HepG2 (cell line): ENCODE results near the gene POLG2. TPM values are rescaled to one million over a fixed set of nuclear protein-coding genes. Genes with fewer than 3 reads are reported as not detected.

Experiments used
- BCL6 ChIP-seq: IDR thresholded peaks from 2 replicates; pipeline ENCODE4 v1.6.1; 2016; ENCODE audit warnings: missing genetic modification reagents, missing compliant biosample characterization
- FIP1L1 ChIP-seq: fragments of 200-400 bp; formaldehyde crosslinking; IDR thresholded peaks from 2 replicates; pipeline ENCODE4 v1.6.1; 2018; ENCODE audit warnings: low read depth, mild to moderate bottlenecking, low read length, moderate library complexity, borderline replicate concordance; ENCODE audit not compliant: insufficient read depth
- GABPA ChIP-seq, 2 experiments: IDR thresholded peaks; 2 replicates each; pipeline ENCODE4 v1.6.1; 2011 to 2016; ENCODE audit warnings: low read depth in 2 of 2, low read length in 1 of 2, missing biosample characterization in 1 of 2, missing genetic modification characterization in 1 of 2
- PITX1 ChIP-seq: sonication (generic); formaldehyde crosslinking; IDR thresholded peaks from 2 replicates; pipeline ENCODE4 v1.5.1; 2020; ENCODE audit warnings: mild to moderate bottlenecking, missing genetic modification reagents
- RBM39 ChIP-seq: fragments of 200-400 bp; formaldehyde crosslinking; IDR thresholded peaks from one replicate; pipeline ENCODE4 v1.6.1; 2018; ENCODE audit warnings: antibody characterized with exemption, mild to moderate bottlenecking, low read depth, low read length; ENCODE audit not compliant: poor library complexity, severe bottlenecking
- YEATS4 ChIP-seq: sonication (generic); formaldehyde crosslinking; IDR thresholded peaks from 2 replicates; pipeline ENCODE4 v1.4.0; 2020; ENCODE audit warnings: missing genetic modification reagents, borderline replicate concordance
- ZNF354B ChIP-seq: sonication (generic); formaldehyde crosslinking; IDR thresholded peaks from 2 replicates; pipeline ENCODE4 v1.8.0; 2022; ENCODE audit warnings: mild to moderate bottlenecking, missing genetic modification reagents
- polyA plus RNA-seq, 8 experiments: library from polyadenylated mRNA; depleted of rRNA in 3 of 8; stranded (reverse) in 7 of 8; unstranded in 1 of 8; fragments of >200 nt; fragmentation: Illumina TruSeq in 4 of 8; extraction: Trizol in 4 of 8; gene quantifications; 2 replicates each; pipeline versions ENCODE4 v1.2.1 to v1.2.3, GENCODE V29; 2011 to 2016; ENCODE audit warnings: low read depth in 4 of 8, missing spikeins in 1 of 8, mixed read lengths in 1 of 8; ENCODE audit not compliant: insufficient read depth in 1 of 8
- total RNA-seq, 5 experiments: library from RNA; depleted of rRNA; stranded (reverse); fragments of >200 nt; fragmentation: Illumina TruSeq; extraction: Trizol; gene quantifications; 2 replicates each; pipeline ENCODE4 v1.2.3, GENCODE V29; 2016; ENCODE audit warnings: low read depth in 1 of 5
- TF ChIP-seq, protein P1 (sequence below): sonication (generic); formaldehyde crosslinking; IDR thresholded peaks from 2 replicates; pipeline ENCODE4 v1.9.0; 2021; ENCODE audit warnings: mild to moderate bottlenecking, missing genetic modification reagents
- TF ChIP-seq, protein P2 (sequence below): sonication (generic); formaldehyde crosslinking; IDR thresholded peaks from 2 replicates; pipeline ENCODE4 v1.5.0; 2020; ENCODE audit warnings: mild to moderate bottlenecking, missing genetic modification reagents, borderline replicate concordance
- TF ChIP-seq, protein P3 (sequence below): sonication (generic); formaldehyde crosslinking; IDR thresholded peaks from 2 replicates; pipeline ENCODE4 v1.4.0; 2020; ENCODE audit warnings: missing genetic modification reagents
- TF ChIP-seq, protein P4 (sequence below): sonication (generic); formaldehyde crosslinking; IDR thresholded peaks from 2 replicates; pipeline ENCODE4 v1.4.0; 2020; ENCODE audit warnings: missing genetic modification reagents
- TF ChIP-seq, protein P5 (sequence below): IDR thresholded peaks from 2 replicates; pipeline ENCODE4 v1.6.1; 2018; ENCODE audit warnings: missing genetic modification reagents

POLG2 gene
- total and polyA plus RNA-seq, 2 of the 13 experiments (the other 11 are each of a cell fraction or from before 2014, with no cell fraction given): 21.1 to 25.5 TPM

DNA sequence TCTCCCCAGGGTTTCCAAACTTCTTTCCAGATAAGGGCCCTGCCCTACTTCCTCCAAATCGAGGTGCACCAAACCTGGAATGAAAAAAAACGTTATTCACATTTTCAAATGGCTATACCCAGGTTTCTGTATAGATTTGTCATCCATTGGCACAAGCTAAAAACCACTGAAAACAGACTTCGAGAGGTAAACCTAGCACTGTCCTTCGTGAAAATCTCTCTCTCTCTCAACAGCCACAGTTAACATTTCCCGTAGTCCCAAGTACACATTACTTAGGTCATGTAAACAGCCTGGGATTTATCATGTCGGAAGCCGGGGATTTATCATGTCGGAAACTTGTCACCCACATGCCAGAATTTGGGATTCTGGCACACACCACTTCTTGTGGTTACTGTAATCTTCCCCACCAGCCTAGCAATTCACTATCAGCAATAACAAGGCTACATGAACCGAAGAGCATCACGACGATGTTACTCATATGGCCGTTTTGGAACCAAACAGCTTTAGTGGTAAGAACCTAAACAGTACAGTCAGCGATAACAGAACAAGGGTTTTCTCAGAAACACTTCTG is 8.0 kb upstream of the POLG2 start (continued):
- TF ChIP-seq, protein P1, sequence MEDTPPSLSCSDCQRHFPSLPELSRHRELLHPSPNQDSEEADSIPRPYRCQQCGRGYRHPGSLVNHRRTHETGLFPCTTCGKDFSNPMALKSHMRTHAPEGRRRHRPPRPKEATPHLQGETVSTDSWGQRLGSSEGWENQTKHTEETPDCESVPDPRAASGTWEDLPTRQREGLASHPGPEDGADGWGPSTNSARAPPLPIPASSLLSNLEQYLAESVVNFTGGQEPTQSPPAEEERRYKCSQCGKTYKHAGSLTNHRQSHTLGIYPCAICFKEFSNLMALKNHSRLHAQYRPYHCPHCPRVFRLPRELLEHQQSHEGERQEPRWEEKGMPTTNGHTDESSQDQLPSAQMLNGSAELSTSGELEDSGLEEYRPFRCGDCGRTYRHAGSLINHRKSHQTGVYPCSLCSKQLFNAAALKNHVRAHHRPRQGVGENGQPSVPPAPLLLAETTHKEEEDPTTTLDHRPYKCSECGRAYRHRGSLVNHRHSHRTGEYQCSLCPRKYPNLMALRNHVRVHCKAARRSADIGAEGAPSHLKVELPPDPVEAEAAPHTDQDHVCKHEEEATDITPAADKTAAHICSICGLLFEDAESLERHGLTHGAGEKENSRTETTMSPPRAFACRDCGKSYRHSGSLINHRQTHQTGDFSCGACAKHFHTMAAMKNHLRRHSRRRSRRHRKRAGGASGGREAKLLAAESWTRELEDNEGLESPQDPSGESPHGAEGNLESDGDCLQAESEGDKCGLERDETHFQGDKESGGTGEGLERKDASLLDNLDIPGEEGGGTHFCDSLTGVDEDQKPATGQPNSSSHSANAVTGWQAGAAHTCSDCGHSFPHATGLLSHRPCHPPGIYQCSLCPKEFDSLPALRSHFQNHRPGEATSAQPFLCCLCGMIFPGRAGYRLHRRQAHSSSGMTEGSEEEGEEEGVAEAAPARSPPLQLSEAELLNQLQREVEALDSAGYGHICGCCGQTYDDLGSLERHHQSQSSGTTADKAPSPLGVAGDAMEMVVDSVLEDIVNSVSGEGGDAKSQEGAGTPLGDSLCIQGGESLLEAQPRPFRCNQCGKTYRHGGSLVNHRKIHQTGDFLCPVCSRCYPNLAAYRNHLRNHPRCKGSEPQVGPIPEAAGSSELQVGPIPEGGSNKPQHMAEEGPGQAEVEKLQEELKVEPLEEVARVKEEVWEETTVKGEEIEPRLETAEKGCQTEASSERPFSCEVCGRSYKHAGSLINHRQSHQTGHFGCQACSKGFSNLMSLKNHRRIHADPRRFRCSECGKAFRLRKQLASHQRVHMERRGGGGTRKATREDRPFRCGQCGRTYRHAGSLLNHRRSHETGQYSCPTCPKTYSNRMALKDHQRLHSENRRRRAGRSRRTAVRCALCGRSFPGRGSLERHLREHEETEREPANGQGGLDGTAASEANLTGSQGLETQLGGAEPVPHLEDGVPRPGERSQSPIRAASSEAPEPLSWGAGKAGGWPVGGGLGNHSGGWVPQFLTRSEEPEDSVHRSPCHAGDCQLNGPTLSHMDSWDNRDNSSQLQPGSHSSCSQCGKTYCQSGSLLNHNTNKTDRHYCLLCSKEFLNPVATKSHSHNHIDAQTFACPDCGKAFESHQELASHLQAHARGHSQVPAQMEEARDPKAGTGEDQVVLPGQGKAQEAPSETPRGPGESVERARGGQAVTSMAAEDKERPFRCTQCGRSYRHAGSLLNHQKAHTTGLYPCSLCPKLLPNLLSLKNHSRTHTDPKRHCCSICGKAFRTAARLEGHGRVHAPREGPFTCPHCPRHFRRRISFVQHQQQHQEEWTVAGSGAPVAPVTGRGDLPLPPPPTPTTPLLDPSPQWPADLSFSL: no peak
- TF ChIP-seq GABPA (IDR thresholded peaks at IDR 0.05; ENCODE audit: low read depth, low read length) (no peak), GABPA (CRISPR knock-in tag; IDR thresholded peaks at IDR 0.05; ENCODE audit: low read depth) (no peak), BCL6 (CRISPR knock-in tag) (0 out of 2 replicates have a peak, but pooled peaks have one; percentile 2), RBM39 (no peak), YEATS4 (no peak), FIP1L1 (no peak), ZNF354B (CRISPR knock-in tag) (0 out of 2 replicates have a peak, but pooled peaks have one; percentile 69), PITX1 (CRISPR knock-in tag) (peak; percentile 15; the same call in 1 of the 2 replicates)
- TF ChIP-seq, protein P2, sequence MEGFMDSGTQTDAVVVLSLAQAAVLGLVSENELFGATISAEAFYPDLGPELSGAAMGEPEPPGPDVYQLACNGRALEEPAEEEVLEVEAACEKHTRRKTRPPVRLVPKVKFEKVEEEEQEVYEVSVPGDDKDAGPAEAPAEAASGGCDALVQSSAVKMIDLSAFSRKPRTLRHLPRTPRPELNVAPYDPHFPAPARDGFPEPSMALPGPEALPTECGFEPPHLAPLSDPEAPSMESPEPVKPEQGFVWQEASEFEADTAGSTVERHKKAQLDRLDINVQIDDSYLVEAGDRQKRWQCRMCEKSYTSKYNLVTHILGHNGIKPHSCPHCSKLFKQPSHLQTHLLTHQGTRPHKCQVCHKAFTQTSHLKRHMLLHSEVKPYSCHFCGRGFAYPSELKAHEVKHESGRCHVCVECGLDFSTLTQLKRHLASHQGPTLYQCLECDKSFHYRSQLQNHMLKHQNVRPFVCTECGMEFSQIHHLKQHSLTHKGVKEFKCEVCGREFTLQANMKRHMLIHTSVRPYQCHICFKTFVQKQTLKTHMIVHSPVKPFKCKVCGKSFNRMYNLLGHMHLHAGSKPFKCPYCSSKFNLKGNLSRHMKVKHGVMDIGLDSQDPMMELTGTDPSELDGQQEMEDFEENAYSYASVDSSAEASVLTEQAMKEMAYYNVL (CRISPR knock-in tag): no peak
- TF ChIP-seq, protein P3, sequence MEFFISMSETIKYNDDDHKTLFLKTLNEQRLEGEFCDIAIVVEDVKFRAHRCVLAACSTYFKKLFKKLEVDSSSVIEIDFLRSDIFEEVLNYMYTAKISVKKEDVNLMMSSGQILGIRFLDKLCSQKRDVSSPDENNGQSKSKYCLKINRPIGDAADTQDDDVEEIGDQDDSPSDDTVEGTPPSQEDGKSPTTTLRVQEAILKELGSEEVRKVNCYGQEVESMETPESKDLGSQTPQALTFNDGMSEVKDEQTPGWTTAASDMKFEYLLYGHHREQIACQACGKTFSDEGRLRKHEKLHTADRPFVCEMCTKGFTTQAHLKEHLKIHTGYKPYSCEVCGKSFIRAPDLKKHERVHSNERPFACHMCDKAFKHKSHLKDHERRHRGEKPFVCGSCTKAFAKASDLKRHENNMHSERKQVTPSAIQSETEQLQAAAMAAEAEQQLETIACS (CRISPR knock-in tag): no peak
- TF ChIP-seq, protein P4, sequence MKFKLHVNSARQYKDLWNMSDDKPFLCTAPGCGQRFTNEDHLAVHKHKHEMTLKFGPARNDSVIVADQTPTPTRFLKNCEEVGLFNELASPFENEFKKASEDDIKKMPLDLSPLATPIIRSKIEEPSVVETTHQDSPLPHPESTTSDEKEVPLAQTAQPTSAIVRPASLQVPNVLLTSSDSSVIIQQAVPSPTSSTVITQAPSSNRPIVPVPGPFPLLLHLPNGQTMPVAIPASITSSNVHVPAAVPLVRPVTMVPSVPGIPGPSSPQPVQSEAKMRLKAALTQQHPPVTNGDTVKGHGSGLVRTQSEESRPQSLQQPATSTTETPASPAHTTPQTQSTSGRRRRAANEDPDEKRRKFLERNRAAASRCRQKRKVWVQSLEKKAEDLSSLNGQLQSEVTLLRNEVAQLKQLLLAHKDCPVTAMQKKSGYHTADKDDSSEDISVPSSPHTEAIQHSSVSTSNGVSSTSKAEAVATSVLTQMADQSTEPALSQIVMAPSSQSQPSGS (CRISPR knock-in tag): peak; percentile 24; the same call in 1 of the 2 replicates
- TF ChIP-seq, protein P5, sequence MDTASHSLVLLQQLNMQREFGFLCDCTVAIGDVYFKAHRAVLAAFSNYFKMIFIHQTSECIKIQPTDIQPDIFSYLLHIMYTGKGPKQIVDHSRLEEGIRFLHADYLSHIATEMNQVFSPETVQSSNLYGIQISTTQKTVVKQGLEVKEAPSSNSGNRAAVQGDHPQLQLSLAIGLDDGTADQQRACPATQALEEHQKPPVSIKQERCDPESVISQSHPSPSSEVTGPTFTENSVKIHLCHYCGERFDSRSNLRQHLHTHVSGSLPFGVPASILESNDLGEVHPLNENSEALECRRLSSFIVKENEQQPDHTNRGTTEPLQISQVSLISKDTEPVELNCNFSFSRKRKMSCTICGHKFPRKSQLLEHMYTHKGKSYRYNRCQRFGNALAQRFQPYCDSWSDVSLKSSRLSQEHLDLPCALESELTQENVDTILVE (CRISPR knock-in tag): no peak
